GM21825 (cell line): ENCODE results near the gene NOTCH1.

Experiments
- ATAC-seq: cut with Tn5 transposase; IDR thresholded peaks from one replicate; pipeline ENCODE4 v1.9.1; 2021; ENCODE audit warnings: mild to moderate bottlenecking, moderate library complexity; ENCODE audit not compliant: unreplicated experiment

The NOTCH1 gene

DNA sequence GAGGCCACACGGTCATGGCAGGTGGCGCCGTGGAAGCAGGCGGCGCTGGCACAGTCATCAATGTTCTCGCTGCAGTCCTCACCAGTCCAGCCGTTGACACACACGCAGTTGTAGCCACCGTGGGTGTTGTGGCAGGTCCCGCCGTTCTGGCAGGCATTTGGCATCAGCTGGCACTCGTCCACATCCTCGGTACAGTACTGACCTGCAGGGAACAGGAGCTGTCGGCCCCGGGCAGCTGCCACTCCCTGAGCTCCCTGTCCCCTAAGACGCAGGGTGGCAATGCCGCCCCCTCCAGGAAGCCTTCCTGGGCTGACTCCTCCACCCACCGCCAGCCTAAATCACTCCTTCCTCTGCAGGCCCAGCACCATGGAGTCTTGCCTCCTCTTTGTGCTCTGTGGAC, 27.2 kb downstream of the NOTCH1 start:
- ATAC-seq, result no peak

DNA sequence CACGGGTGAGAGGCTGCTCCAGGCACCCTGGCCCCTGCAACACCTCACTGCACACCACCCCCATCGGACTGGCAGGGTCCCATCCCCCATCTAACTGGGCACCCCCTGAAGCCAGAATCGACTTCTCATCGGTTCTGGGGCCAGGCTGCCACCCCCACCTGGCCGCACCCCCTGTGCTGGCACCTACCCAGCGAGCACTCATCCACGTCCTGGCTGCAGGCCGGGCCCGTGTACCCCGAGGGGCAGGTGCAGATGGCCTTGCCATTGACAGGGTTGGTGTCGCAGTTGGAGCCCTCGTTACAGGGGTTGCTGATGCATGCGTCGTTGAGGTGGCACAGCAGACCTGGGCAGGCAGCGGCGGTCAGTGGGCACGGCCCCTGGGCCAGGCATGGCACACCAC, 27.9 kb downstream of the NOTCH1 start:
- no peak for ATAC-seq

DNA sequence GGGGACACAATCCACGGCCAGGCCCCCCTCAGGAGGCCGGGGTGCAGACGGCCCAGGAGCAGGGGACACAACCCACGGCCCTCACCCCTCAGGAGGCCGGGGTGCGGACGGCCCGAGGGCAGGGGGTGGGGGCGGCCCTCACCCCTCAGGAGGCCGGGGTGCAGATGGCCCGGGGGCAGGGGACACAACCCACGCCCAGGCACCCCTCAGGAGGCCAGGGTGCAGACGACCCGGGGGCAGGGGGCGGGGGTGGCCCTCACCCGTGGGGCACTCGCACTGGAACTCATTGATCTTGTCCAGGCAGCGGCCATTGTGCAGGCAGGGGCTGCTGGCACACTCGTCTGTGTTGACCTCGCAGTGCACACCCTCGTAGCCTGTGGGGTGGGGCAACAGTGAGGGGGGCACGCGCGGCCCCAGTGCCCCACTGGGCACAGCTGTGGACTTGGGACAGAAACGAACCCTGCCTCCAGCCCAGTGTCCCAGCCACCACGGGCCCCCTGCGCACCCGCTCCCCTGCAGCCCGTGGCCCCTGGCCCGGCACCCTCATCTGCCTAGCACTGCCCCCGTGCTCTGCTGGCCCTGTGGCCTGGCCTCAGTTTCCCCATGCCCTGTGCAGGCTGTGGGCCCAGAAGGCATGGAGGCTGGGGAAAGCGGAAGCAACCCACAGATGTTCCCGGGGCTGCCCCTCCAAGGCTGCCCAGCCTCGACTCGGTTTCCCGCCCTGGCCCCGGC, 28.7 kb downstream of the NOTCH1 start:
- ATAC-seq, result no peak

DNA sequence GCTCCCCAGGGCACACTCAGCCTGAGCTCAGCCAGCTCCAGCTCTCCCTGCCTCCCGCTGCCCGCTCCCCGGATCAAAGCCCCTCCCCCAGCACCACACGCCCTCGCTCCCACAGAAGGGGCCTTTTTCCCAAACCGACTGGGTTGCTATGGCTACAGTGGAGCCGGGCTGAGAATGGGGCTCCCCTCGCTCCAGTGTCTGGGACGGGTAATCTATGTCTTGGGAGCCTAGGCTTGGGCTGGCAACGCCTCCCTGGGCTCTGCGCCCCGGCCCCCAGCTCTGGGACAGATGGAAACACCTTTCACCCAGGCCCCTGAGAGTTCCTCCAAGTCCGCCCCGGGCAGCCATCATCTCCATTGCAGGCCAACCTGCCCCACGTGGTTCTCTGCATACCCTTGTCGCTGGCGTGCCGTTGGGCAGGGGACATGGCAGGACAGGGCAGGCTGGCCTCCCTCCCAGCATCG, 29.6 kb downstream of the NOTCH1 start:
- ATAC-seq, result no peak

DNA sequence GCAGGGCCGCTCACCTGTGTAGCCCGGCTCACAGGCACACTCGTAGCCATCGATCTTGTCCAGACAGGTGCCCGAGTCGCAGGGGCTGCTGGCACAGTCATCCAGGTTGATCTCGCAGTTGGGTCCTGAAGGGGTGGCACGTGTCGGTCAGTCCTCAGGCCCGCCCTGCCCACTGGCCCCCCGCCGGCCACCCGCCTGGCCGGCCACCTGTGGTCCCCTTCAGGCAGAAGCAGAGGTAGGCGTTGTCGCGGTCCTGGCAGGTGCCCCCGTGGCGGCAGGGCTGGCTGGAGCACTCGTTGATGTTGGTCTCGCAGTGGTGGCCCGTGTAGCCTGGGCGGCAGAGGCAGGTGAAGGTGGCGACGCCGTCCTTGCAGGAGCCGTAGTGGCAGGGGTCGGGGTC, 30.6 kb downstream of the NOTCH1 start:
- ATAC-seq, result no peak

DNA sequence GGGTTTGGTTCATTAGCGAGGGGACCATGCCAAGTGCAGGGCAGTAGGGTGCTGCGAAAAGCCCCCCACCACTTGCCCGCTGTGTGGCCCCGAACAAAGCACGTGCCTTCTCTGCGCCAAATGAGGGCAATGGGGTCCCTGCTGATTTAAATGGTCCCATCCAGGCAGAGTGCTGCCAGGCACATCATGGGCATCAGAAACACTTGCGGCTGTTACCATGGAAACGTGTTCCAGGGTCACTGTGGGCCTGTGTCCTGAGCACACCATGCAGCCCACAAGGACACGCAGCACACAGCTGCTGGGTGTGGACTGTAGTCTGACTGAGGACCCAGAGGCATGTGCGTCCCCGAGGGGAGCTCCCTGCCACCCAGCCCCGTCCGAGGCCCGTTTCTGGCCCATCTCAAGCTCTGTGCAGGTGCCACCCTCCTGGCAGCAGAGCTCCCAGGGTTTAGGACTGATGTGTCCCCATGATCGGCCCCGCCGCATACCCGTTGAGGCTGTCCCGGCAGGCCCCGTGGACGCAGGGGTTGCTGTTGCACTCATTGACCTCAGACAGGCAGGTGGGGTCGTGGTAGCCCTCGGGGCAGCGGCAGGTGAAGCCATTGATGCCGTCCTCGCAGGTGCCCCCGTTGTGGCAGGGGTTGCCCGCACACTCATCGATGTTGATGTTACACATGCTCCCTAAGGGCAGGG, 31.7 kb downstream of the NOTCH1 start:
- no peak for ATAC-seq

DNA sequence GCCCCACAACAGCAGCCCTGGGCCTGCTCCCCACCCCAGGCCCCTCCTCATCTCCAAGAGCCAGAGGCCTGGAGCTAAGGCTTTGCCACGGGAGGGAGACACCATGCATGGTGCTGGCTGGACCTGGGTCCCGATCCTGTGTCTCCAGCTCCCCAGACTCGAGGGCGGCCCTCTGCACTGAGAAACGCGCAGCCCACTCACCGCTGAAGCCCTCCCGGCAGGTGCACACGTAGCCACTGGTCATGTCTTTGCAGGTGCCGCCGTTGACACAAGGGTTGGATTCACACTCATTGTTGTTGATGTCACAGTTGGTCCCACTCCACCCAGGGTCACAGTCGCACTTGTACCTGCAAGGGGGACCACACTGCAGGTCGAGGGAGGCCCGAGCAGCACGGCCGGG, 32.7 kb downstream of the NOTCH1 start:
- ATAC-seq, result no peak

DNA sequence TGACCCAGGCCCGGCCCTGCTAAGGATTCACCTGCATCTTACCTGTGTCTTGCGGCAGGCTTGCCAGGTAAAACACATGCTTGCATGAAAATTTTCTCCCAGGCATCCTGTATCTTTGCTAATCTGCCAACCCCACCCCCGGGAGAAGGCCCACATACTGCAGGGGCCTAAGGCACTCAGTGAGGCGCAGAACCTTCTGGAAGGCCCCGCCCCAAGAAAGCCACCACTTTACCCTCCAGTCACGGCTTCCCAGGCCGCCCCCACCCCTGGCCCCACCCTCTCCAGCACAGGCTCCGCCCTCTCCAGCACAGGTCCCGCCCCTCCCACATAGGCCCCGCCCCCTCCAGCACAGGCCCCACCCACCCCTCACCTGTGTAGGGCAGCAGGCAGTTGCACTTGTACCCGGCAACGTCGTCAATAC, 33.2 kb downstream of the NOTCH1 start:
- no peak for ATAC-seq

DNA sequence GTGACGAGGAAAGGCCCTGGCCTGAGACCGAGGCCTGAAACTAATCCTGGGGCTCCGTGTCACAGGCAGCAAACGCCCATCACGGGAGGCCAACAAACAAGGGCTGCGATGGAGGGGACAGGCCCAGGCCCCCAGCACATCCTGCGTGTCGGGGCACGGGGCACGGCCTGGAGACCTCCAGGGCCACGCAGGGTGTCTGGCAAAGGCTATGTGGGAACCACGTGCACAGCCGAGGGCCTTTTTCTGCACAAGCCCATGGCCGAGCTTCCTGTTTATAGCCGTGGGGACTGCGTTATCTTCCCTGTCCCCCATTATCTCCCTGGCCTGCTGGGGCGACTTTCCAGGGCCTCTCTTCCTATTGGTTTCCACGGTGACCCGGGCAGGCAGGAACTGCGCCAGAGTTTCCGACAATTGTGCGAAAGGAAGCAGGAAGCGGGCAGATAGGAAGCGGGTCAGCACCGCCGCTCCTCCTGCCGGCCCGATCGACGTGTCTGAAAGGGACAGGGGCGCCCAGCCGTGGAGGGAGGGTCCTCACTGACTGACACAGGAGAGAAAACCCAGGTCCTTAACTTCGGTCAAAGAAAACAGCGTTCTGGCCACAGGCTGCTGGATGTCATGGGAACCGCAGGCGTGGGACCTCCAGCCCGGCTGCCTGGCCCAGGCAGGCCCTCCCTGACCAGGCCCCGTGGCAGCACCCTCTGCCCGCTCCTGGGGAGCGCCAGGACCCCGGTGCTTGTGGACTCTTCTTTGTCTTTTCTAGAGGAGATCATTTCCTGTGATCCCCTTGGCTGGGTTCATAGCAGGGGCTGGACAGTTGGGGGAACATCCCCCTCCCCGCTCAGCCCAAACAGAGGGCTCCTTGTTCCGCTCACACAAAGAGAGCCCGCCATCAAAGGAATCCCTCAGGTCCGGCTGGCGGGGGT, 33.9 kb downstream of the NOTCH1 start:
- no peak for ATAC-seq

DNA sequence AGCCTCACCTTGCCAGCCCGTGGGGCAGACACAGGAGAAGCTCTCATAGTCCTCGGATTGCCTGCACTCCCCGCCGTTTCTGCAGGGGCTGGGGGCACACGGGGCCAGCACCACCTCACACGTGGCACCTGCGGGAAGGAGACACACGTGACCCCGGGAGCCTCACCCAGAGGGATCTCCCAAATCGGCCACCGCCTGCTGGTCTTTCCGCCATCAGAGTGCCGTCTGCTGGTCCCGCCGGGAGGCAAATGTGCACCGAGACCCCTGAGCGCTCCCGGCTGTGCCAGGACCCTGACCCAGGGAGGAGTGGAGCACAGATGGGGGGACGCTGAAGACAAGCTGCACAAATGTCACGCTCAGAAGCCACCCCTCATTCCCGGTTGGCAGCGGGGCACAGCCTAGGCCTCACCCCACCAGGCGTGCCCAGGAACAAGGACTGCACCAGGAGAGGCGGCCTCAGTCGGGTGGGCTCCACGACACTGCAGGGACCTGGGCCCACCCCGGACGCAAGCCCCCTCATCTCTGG, 34.6 kb downstream of the NOTCH1 start:
- ATAC-seq, result no peak

DNA sequence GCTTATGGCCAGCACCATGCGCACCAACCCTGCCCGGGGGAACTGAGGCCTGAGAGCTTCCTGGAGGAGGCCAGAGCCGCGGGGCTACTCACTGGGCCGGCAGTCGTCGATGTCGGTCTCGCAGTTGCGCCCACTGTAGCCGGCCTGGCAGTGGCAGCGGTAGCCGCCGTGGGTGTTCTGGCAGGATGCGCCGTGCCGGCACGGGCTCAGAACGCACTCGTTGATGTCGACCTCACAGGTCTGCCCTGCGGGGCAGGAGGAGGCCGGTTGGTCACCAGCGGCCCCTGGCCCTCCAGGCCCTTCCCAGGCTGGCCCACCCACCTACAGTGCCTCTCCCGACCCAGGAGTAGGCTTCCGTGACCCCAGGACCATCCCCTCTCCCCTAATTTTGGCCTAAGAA, 35.3 kb downstream of the NOTCH1 start:
- no peak for ATAC-seq

DNA sequence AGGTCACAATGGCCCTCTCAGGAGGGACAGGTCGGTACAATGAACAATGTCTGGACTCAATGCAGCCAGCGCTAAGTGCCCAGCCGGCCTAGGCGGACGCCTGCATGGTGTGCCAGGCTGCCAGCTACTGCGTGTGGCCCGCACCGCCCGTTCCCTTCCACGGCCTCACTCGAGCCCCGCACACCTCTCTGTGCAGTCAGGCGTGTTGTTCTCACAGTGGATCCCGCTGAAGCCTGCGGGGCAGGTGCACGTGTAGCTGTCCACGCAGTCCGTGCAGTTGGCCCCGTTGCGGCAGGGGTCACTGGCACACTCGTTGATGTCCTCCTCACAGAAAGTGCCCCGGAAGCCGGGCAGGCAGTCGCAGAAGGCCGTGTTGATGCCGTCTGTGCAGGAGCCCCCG, 36.3 kb downstream of the NOTCH1 start:
- ATAC-seq, result no peak

DNA sequence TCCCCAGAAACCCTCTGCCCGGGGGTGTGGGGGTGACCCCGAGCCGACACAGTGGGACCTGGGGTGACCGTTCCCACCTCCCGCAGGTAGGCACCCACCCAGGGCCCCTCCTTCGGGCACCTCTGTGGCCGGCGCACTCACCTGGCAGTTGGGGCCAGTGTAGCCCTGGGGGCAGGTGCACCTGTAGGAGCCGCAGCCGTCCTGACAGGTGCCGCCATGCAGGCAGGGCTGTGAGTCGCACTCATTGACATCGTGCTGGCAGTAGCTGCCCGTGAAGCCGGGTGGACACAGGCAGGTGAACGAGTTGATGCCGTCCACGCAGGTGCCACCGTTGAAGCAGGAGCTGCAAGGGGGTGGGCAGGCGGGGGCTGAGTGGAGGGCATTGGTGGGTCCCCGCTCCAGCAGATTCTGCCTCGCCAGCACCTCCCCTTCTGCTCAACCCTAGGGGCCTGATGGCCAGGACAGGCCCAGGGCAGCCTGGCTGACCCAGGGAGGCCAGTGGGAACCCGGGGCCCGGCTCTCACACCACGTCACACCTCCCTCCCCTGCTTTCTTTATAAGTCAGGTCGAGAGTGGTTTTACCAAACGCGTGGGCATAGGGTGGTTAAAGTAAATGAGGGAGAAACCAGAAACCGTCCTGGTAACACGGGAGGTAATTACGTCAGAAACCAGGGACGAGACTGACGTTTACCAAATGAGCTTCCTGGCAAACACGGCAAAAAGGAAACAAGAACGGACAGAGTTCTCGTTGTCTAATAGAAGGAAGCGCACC, 36.9 kb downstream of the NOTCH1 start:
- no peak for ATAC-seq

DNA sequence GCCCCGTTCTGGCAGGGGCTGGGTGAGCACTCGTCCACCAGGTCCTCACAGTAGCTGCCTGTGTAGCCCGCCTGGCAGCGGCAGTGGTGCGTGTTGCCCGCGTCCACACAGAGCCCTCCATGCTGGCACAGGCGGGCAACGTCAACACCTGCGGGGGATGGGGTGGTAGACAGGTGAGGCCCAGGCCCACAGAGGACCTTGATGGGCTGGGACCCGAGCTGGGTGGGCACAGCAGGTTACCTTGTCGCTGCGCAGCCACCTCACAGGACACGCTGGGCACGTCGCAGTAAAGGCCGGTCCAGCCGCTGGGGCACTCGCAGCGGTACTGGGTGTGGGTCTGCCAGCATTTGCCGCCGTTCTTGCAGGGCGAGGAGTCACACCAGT, 37.9 kb downstream of the NOTCH1 start:
- no peak for ATAC-seq

DNA sequence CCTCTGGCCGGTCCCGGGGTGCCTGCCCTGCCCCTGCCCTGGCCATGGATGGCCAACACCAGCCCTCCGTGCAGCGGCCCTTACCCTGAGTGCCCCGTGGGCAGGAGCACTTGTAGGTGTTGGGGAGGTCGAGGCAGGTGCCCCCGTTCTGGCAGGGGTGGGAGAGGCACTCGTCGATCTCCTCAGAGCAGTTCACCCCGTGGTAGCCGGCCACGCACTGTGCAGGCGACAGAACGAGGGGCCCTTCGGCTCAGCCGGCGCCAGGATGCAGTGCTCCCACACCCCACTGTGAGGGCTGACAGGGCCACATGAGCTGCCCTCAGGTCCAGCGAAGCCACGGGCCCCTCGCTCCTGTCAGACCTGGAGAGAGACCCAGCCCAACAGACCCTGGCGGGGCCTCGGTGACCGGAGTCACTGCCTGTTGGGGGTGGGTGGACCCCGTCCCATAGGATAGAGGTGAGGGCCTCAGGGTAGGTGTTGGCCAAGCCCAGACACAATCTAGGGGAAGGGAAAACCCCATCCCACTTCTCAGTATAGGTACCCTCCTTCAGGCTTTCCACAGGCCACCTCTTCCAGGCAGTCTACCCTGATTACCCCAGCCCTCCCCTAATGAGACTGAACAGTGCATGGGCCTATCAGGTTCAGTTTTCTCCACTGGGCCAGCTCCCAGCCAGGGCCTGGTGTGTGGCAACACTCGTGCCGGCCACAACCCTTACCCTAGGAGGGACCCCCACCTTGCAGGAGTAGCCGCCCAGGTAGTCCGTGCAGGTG, 38.4 kb downstream of the NOTCH1 start:
- ATAC-seq, result no peak

DNA sequence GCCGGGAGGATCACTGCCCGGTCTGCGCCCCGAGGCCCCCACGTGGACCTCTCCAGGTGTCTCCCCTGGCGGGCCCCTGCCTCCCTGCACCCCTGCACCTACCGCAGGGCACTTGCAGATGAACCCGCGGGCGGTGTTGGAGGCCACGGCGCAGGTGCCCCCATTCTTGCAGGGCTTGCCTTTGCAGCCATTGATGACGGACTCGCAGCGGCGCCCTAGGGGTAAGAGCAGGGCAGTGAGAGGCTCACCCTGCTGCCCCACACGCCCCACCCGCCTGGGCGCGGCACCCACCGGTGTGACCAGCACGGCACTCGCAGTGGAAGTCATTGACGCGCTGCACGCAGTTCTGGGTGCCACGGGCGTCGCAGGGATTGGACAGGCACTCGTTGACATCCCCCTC, 39.4 kb downstream of the NOTCH1 start:
- no peak for ATAC-seq

DNA sequence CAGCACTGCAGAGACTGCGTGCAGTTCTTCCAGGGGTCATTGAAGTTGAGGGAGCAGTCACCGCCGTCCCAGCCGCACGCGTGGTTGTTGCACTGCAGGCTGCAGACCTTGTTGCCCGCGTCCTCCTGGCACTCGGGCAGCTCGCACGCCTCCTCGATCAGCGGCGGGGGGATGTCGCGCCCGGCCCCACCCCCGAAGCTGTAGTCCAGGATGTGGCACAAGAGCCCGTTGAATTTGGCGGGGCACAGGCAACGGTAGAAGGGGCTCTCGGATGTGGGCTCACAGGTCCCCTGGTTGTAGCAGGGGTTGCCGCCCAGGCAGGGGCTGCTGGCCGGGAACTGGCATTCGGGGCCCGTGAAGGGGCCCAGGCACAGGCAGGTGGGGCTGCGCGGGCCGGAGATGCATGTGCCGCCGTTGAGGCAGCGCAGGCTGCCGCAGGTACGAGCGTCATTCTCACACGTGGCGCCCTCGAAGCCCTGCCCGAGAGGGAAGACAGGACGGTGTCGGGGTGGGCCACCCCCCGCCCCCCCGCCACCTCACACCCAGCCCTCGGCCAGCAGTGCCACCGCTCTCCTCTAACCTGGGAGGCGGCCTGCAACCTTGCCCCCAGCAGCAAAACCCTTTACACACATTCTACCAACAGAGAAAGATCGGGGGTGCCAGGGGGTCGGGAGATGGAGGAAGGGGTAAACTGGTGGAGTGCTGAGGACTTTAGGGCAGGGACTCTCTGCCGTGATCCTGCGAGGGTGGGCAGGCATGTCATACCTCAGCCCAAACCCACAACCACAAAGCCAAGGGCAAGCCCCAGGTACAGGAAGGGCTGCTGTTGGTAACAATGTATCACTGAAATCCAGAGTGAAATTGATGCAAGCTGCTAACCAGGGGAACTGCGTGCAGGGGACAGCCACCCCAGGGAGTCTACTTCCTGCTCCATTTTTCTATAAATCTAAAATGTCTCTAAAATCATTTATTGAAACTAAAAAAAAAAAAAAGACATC, 40.1 kb downstream of the NOTCH1 start:
- no peak for ATAC-seq

DNA sequence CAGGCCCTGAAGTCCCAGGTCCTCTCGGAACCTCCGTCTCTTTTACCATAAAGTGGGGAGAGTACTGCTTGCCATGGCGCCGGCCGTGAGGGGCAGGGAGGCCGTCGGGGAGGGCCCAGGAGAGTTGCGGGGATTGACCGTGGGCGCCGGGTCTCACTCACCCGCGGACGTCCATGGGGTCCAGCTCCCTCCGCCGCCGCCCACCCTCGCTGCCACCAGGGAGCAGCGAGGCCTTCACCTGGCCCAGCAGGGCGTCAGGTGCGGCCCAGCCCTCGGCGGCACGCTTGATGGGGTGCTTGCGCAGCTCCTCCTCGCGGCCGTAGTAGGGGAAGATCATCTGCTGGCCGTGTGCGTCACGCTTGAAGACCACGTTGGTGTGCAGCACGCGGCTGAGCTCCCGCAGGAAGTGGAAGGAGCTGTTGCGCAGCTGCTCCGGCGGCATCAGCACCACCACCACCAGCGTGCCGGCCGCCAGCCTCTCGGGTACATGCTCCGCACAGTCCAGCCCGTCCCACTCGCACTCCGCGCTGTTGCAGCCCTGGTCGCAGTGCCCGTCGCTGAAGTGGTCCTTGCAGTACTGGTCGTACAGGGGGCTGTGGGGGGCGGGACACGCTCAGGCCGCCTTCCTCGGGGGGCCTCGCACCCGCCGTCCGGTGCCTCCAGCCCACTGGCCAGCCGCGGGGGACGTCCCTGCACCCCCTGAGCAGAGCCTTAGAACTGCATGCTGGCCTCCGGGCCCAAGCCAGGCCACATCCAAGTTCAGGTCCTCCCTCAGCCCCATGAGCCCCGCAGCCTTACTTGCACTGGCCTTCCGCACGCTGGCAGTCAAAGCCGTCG, 41.1 kb downstream of the NOTCH1 start:
- ATAC-seq, result no peak
